ENCODE measurements around the gene SEPTIN5. TPM values are rescaled to one million over a fixed set of nuclear protein-coding genes. Genes with fewer than 3 reads are reported as not detected.

The SEPTIN5 gene
- total RNA-seq, 1 experiment from 2014 or later, result 2.0 TPM

DNA sequence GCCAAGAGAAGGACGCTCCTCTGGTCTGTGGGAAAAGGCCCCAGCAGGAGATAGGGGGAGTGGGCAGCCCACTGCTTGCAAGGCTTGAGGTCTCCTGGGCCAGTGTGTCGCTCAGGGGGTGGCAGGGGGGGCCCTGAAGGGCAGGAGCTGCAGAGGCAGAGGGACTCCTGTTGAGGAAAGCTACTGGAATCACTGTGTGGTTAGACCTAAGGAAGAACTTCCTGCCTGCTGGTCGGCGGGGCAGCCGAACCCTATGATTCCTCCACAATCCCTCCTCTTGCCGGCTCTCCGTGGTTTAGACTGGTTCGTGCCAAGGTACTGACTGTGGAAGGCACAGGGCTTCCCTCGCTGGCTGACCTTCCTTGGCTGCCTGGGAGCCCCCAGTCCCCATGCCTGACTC, 15.2 kb downstream of the SEPTIN5 start:
- no peaks in the 10 kb centered on the region for H3K36me3 ChIP-seq (ENCODE audit: low read depth)
- POLR2A ChIA-PET (ENCODE audit: unreplicated experiment), result no interaction called here
- H3K4me1 ChIP-seq (replicated peaks; ENCODE audit: insufficient read depth), result peaks cover 6% of the 10 kb centered on the region
- H2AFZ ChIP-seq, result no peak overlapping the region
- no peaks in the 10 kb centered on the region for H3F3A ChIP-seq (ENCODE audit: insufficient read depth, low read depth)
- H3K4me3 ChIP-seq, result no peak overlapping the region
- H3K79me2 ChIP-seq (ENCODE audit: low read depth), result no peaks in the 10 kb centered on the region
- CTCF ChIA-PET, result no interaction called here
- no peak overlapping the region for H3K4me2 ChIP-seq
- DNase-seq, result no peak
- H3K27me3 ChIP-seq (ENCODE audit: insufficient read depth, low read depth), result no peaks in the 10 kb centered on the region
- no peaks in the 10 kb centered on the region for H4K20me1 ChIP-seq (ENCODE audit: insufficient read depth)
- no peak overlapping the region for H3K27ac ChIP-seq
- no peaks in the 10 kb centered on the region for H3K9me3 ChIP-seq (ENCODE audit: insufficient read depth, low read depth)
- TF ChIP-seq, protein P1, sequence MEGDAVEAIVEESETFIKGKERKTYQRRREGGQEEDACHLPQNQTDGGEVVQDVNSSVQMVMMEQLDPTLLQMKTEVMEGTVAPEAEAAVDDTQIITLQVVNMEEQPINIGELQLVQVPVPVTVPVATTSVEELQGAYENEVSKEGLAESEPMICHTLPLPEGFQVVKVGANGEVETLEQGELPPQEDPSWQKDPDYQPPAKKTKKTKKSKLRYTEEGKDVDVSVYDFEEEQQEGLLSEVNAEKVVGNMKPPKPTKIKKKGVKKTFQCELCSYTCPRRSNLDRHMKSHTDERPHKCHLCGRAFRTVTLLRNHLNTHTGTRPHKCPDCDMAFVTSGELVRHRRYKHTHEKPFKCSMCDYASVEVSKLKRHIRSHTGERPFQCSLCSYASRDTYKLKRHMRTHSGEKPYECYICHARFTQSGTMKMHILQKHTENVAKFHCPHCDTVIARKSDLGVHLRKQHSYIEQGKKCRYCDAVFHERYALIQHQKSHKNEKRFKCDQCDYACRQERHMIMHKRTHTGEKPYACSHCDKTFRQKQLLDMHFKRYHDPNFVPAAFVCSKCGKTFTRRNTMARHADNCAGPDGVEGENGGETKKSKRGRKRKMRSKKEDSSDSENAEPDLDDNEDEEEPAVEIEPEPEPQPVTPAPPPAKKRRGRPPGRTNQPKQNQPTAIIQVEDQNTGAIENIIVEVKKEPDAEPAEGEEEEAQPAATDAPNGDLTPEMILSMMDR (conservative IDR thresholded peaks at IDR 0.05), result no peak
- no peak for TF ChIP-seq EZH2 (IDR thresholded peaks at IDR 0.05; ENCODE audit: low read depth)
- no peaks in the 10 kb centered on the region for H3K9me2 ChIP-seq (ENCODE audit: insufficient read depth)
- intact Hi-C loops (cut with micrococcal nuclease; ENCODE audit: unreplicated experiment), result no loop called here
- no TSS peak for BruUV-seq (replicated peaks)

DNA sequence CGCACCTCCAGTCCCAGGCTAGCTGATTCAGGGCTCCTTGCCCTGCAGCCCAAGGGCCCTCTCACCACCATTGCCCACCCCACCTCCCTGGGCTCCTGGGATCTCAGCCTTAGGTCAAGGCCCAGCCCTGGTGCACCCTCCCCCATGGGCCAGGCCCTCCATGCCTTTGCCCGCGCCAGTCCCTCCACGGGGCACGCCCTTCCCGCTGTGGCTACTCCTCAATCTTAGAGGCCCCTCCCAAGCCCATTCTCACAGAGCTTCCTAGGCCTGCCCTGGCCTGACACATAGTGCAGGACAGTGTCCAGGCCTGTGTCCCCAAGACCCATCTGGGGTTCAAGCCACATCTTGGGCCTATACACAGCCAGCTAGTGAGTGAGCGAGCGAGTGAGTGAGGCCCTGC, 15.9 kb downstream of the SEPTIN5 start:
- H3K9me2 ChIP-seq (ENCODE audit: insufficient read depth), result no peaks in the 10 kb centered on the region
- no peak for TF ChIP-seq EZH2 (IDR thresholded peaks at IDR 0.05; ENCODE audit: low read depth)
- TF ChIP-seq, protein P1 (conservative IDR thresholded peaks at IDR 0.05), result no peak
- BruUV-seq (replicated peaks), result no TSS peak
- H4K20me1 ChIP-seq (ENCODE audit: insufficient read depth), result no peaks in the 10 kb centered on the region
- peak overlapping the region; percentile 74; the same call in 1 of the 2 replicates for H3K4me2 ChIP-seq
- H3K27ac ChIP-seq, result no peak overlapping the region
- POLR2A ChIA-PET (ENCODE audit: unreplicated experiment), result interaction anchor here (0.7 to 0.8 kb wide), 2 partner anchors 38 to 182 kb away, joined by 4 to 18 read pairs; no protein-coding TSS in a partner anchor
- H3K36me3 ChIP-seq (ENCODE audit: low read depth), result no peaks in the 10 kb centered on the region
- no peaks in the 10 kb centered on the region for H3K79me2 ChIP-seq (ENCODE audit: low read depth)
- no peaks in the 10 kb centered on the region for H3K27me3 ChIP-seq (ENCODE audit: insufficient read depth, low read depth)
- intact Hi-C loops (cut with micrococcal nuclease; ENCODE audit: unreplicated experiment), result loop anchor here (1.0 kb wide), 3 partner anchors 37 to 217 kb away; no protein-coding TSS in a partner anchor
- H3K4me1 ChIP-seq (replicated peaks; ENCODE audit: insufficient read depth), result peaks cover 6% of the 10 kb centered on the region
- CTCF ChIA-PET, result interaction anchor here (0.6 to 1.2 kb wide), 3 partner anchors 180 to 218 kb away, joined by 4 to 10 read pairs (median 6); no protein-coding TSS in a partner anchor
- no peaks in the 10 kb centered on the region for H3F3A ChIP-seq (ENCODE audit: insufficient read depth, low read depth)
- no peak overlapping the region; the same call in 1 of the 2 replicates for H3K4me3 ChIP-seq
- H2AFZ ChIP-seq, result no peak overlapping the region
- no peaks in the 10 kb centered on the region for H3K9me3 ChIP-seq (ENCODE audit: insufficient read depth, low read depth)
- no peak for DNase-seq

- H3K27me3 ChIP-seq (ENCODE audit: insufficient read depth, low read depth), result no peaks in the 10 kb centered on the region
- intact Hi-C loops (cut with micrococcal nuclease; ENCODE audit: unreplicated experiment), result loop anchor here (1.0 kb wide), 3 partner anchors 36 to 216 kb away; no protein-coding TSS in a partner anchor
- ChIA-PET POLR2A (ENCODE audit: unreplicated experiment) (interaction anchor here (0.7 to 0.8 kb wide), 2 partner anchors 39 to 182 kb away, joined by 4 to 18 read pairs; no protein-coding TSS in a partner anchor), CTCF (interaction anchor here (0.6 to 1.2 kb wide), 4 partner anchors 151 to 217 kb away, joined by 4 to 10 read pairs (median 5); no protein-coding TSS in a partner anchor)
- H3K4me1 ChIP-seq (replicated peaks; ENCODE audit: insufficient read depth), result peaks cover 6% of the 10 kb centered on the region
- no peaks in the 10 kb centered on the region for H3K9me2 ChIP-seq (ENCODE audit: insufficient read depth)
- H3K4me2 ChIP-seq, result peak overlapping the region; percentile 74
- no peaks in the 10 kb centered on the region for H4K20me1 ChIP-seq (ENCODE audit: insufficient read depth)
- H3K9me3 ChIP-seq (ENCODE audit: insufficient read depth, low read depth), result no peaks in the 10 kb centered on the region
- H3K4me3 ChIP-seq, result peak overlapping the region; percentile 48; the same call in 1 of the 2 replicates
- H3K27ac ChIP-seq, result no peak overlapping the region
- no peaks in the 10 kb centered on the region for H3K36me3 ChIP-seq (ENCODE audit: low read depth)
- TF ChIP-seq EZH2 (IDR thresholded peaks at IDR 0.05; ENCODE audit: low read depth), result no peak
- TF ChIP-seq, protein P1 (conservative IDR thresholded peaks at IDR 0.05), result peak; percentile 89
- H3F3A ChIP-seq (ENCODE audit: insufficient read depth, low read depth), result no peaks in the 10 kb centered on the region
- DNase-seq, result peak in 1 of 2 experiments; percentile 75
- H3K79me2 ChIP-seq (ENCODE audit: low read depth), result no peaks in the 10 kb centered on the region
- no peak overlapping the region for H2AFZ ChIP-seq
- BruUV-seq (replicated peaks), result no TSS peak
Measured at GRCh38 chr22:19730655-19731360, 16.5 kb downstream of the SEPTIN5 start.

All from PC-9 (cell line).